ENCODE data around the gene TRIM47. TPM values are rescaled to one million over a fixed set of nuclear protein-coding genes. Genes with fewer than 3 reads are reported as not detected.

The TRIM47 gene
- total RNA-seq, 4 donors from 2014 or later = 67.8 to 147 (median 81.9) TPM

GRCh38 chr17:75876938-75877751 lies 1.2 kb downstream of the TRIM47 start:
- H3K9me3 ChIP-seq = no peaks in the 10 kb centered on the region
- peak; percentile 97 for DNase-seq (ENCODE audit: extremely low spot score)
- intact Hi-C loops (cut with DNase I) = loop anchor here (1.0 to 5.0 kb wide), 2 partner anchors 20 to 100 kb away; a partner anchor contains a TSS
- H3K4me3 ChIP-seq = peak overlapping the region; percentile 80 to 95 (median 86)
- peak overlapping the region; percentile 97 to 99 (median 98) for H3K27ac ChIP-seq (replicated peaks in 1 of 4)
- H3K27me3 ChIP-seq = no peaks in the 10 kb centered on the region
- TF ChIP-seq POLR2AphosphoS5 (IDR thresholded peaks at IDR 0.05) (peak; percentile 88 to 95), POLR2A (IDR thresholded peaks at IDR 0.05; ENCODE audit: low read depth) (peak; percentile 1), EP300 (IDR thresholded peaks at IDR 0.05) (peak; percentile 49), CTCF (IDR thresholded peaks at IDR 0.05) (peak in 2 of 3 experiments; percentile 45 to 48)
- 6% methylated on average over 32 of the region's 41 CpGs for WGBS
- H3K36me3 ChIP-seq = peaks cover 10 to 28% (median 23%) of the 10 kb centered on the region in 4 donors
- peaks cover 55 to 63% (median 57%) of the 10 kb centered on the region in 4 donors for H3K4me1 ChIP-seq

GRCh38 chr17:75876190-75876937 lies 2.0 kb downstream of the TRIM47 start:
- Histone ChIP-seq H3K9me3 (no peaks in the 10 kb centered on the region), H3K4me3 (peak overlapping the region; percentile 80 to 95 (median 86)), H3K36me3 (peaks cover 10 to 28% (median 23%) of the 10 kb centered on the region in 4 donors), H3K4me1 (peaks cover 63 to 70% (median 64%) of the 10 kb centered on the region in 4 donors), H3K27me3 (no peaks in the 10 kb centered on the region), H3K27ac (replicated peaks in 1 of 4) (peak overlapping the region; percentile 97 to 99 (median 98))
- DNase-seq (ENCODE audit: extremely low spot score) = no peak
- intact Hi-C loops (cut with DNase I) = loop anchor here (1.0 to 5.0 kb wide), 2 partner anchors 19 to 99 kb away; a partner anchor contains a TSS
- no peak for TF ChIP-seq EP300 (IDR thresholded peaks at IDR 0.05)
- peak in 1 of 2 donors; percentile 58 for TF ChIP-seq POLR2AphosphoS5 (IDR thresholded peaks at IDR 0.05)
- peak; percentile 1 for TF ChIP-seq POLR2A (IDR thresholded peaks at IDR 0.05; ENCODE audit: low read depth)
- peak in 2 of 3 experiments; percentile 2 to 20 for TF ChIP-seq CTCF (IDR thresholded peaks at IDR 0.05)
- 24% methylated on average over 12 of the region's 26 CpGs for WGBS

GRCh38 chr17:75875940-75876189 lies 2.5 kb downstream of the TRIM47 start:
- H3K4me3 ChIP-seq = peak overlapping the region; percentile 80 to 95 (median 86)
- TF ChIP-seq POLR2AphosphoS5 (IDR thresholded peaks at IDR 0.05) = peak in 1 of 2 donors; percentile 69
- TF ChIP-seq EP300 (IDR thresholded peaks at IDR 0.05) = no peak
- no peaks in the 10 kb centered on the region for H3K27me3 ChIP-seq
- intact Hi-C loops (cut with DNase I) = loop anchor here (1.0 to 5.0 kb wide), 2 partner anchors 19 to 99 kb away; a partner anchor contains a TSS
- H3K36me3 ChIP-seq = peaks cover 10 to 28% (median 23%) of the 10 kb centered on the region in 4 donors
- H3K27ac ChIP-seq (replicated peaks in 1 of 4) = peak overlapping the region; percentile 97 to 99 (median 98)
- no CpG with 5 or more reads among the region's 5 CpGs for WGBS
- DNase-seq (ENCODE audit: extremely low spot score) = no peak
- H3K4me1 ChIP-seq = peaks cover 66 to 75% (median 69%) of the 10 kb centered on the region in 4 donors
- no peaks in the 10 kb centered on the region for H3K9me3 ChIP-seq

- peaks cover 70 to 80% (median 74%) of the 10 kb centered on the region in 4 donors for H3K4me1 ChIP-seq
- WGBS = 49% methylated on average over 14 of the region's 18 CpGs
- TF ChIP-seq CTCF (IDR thresholded peaks at IDR 0.05) (no peak), EP300 (IDR thresholded peaks at IDR 0.05) (no peak), POLR2AphosphoS5 (IDR thresholded peaks at IDR 0.05) (no peak), POLR2A (IDR thresholded peaks at IDR 0.05; ENCODE audit: low read depth) (no peak)
- peak overlapping the region; percentile 97 to 99 (median 98) for H3K27ac ChIP-seq (replicated peaks in 1 of 4)
- intact Hi-C loops (cut with DNase I) = loop anchor here (5.0 kb wide), 1 partner anchor 98 kb away; a partner anchor contains a TSS
- no peaks in the 10 kb centered on the region for H3K27me3 ChIP-seq
- peaks cover 10 to 28% (median 23%) of the 10 kb centered on the region in 4 donors for H3K36me3 ChIP-seq
- H3K9me3 ChIP-seq = no peaks in the 10 kb centered on the region
- H3K4me3 ChIP-seq = peak overlapping the region; percentile 80 to 95 (median 86)
- DNase-seq (ENCODE audit: extremely low spot score) = no peak
Observed at GRCh38 chr17:75875182-75875939, 3.0 kb downstream of the TRIM47 start.

All from esophagus muscularis mucosa (tissue), 4 donors.